ENCODE results near the gene PPP3CA. TPM values are rescaled to one million over a fixed set of nuclear protein-coding genes. Genes with fewer than 3 reads are reported as not detected.
A peak's percentile ranks its signal among the peaks of the same experiment; 100 is the strongest.

Gene PPP3CA
- total RNA-seq, 2 donors from 2014 or later: 36.6 to 39.2 TPM

GRCh38 chr4:101230801-101231426 lies 116.4 kb downstream of the PPP3CA start:
- TF ChIP-seq CTCF (conservative IDR thresholded peaks at IDR 0.05): peak; percentile 66
- H3K36me3 Mint-ChIP-seq (ENCODE audit: low read depth): no peaks in the 10 kb centered on the region
- H3K27ac ChIP-seq (ENCODE audit: low read depth, low read length): no peak overlapping the region
- H3K4me1 ChIP-seq (ENCODE audit: control insufficient read depth, insufficient read depth, low read length): no peaks in the 10 kb centered on the region
- H3K9me3 ChIP-seq (ENCODE audit: control insufficient read depth, low read length): no peaks in the 10 kb centered on the region
- no peaks in the 10 kb centered on the region for H3K27me3 ChIP-seq (ENCODE audit: control insufficient read depth, insufficient read depth, low read length, poor library complexity, severe bottlenecking)
- H3K4me3 ChIP-seq (ENCODE audit: low read length): no peak overlapping the region
- H3K4me1 Mint-ChIP-seq: peaks cover 4% of the 10 kb centered on the region
- no peaks in the 10 kb centered on the region for H3K27me3 Mint-ChIP-seq (ENCODE audit: insufficient read depth)
- DNase-seq: no peak
- no peaks in the 10 kb centered on the region for H3K36me3 ChIP-seq (ENCODE audit: control insufficient read depth, insufficient read depth, low read length)
- peaks cover 3% of the 10 kb centered on the region for H3K9me3 Mint-ChIP-seq
- 83 to 90% methylated on average over 3 of the region's 3 CpGs for WGBS, 2 experiments (ENCODE audit: insufficient coverage in 1 of 2, insufficient read length in 1 of 2)
- no peak overlapping the region for H3K27ac Mint-ChIP-seq
- H3K4me3 Mint-ChIP-seq: no peak overlapping the region
- H3K9ac ChIP-seq (ENCODE audit: extremely low read depth, low read length, poor library complexity, severe bottlenecking): no peak overlapping the region

- Histone ChIP-seq H3K27ac (ENCODE audit: low read depth, low read length) (no peak overlapping the region), H3K4me3 (ENCODE audit: low read length) (no peak overlapping the region), H3K9ac (ENCODE audit: extremely low read depth, low read length, poor library complexity, severe bottlenecking) (no peak overlapping the region), H3K9me3 (ENCODE audit: control insufficient read depth, low read length) (no peaks in the 10 kb centered on the region), H3K4me1 (ENCODE audit: control insufficient read depth, insufficient read depth, low read length) (no peaks in the 10 kb centered on the region), H3K27me3 (ENCODE audit: control insufficient read depth, insufficient read depth, low read length, poor library complexity, severe bottlenecking) (no peaks in the 10 kb centered on the region), H3K36me3 (ENCODE audit: control insufficient read depth, insufficient read depth, low read length) (no peaks in the 10 kb centered on the region)
- no peak for DNase-seq
- Mint-ChIP-seq H3K4me3 (no peak overlapping the region), H3K27me3 (ENCODE audit: insufficient read depth) (no peaks in the 10 kb centered on the region), H3K9me3 (peaks cover 3% of the 10 kb centered on the region), H3K36me3 (ENCODE audit: low read depth) (no peaks in the 10 kb centered on the region), H3K4me1 (peaks cover 7% of the 10 kb centered on the region), H3K27ac (no peak overlapping the region)
- no peak for TF ChIP-seq CTCF (conservative IDR thresholded peaks at IDR 0.05)
- whole genome bisulfite sequencing, 2 experiments (ENCODE audit: insufficient coverage in 1 of 2, insufficient read length in 1 of 2): 93 to 100% methylated on average over 1 to 2 of the region's 2 CpGs
Observed at GRCh38 chr4:101229116-101229515, 118.2 kb downstream of the PPP3CA start.

- H3K27ac Mint-ChIP-seq: no peak overlapping the region
- Histone ChIP-seq H3K27me3 (ENCODE audit: control insufficient read depth, insufficient read depth, low read length, poor library complexity, severe bottlenecking) (no peaks in the 10 kb centered on the region), H3K9me3 (ENCODE audit: control insufficient read depth, low read length) (no peaks in the 10 kb centered on the region), H3K36me3 (ENCODE audit: control insufficient read depth, insufficient read depth, low read length) (no peaks in the 10 kb centered on the region), H3K27ac (ENCODE audit: low read depth, low read length) (no peak overlapping the region), H3K9ac (ENCODE audit: extremely low read depth, low read length, poor library complexity, severe bottlenecking) (no peak overlapping the region), H3K4me1 (ENCODE audit: control insufficient read depth, insufficient read depth, low read length) (no peaks in the 10 kb centered on the region), H3K4me3 (ENCODE audit: low read length) (no peak overlapping the region)
- DNase-seq: no peak
- H3K4me3 Mint-ChIP-seq: no peak overlapping the region
- TF ChIP-seq CTCF (conservative IDR thresholded peaks at IDR 0.05): no peak
- H3K36me3 Mint-ChIP-seq (ENCODE audit: low read depth): no peaks in the 10 kb centered on the region
- H3K4me1 Mint-ChIP-seq: peaks cover 12% of the 10 kb centered on the region
- H3K9me3 Mint-ChIP-seq: peaks cover 3% of the 10 kb centered on the region
- H3K27me3 Mint-ChIP-seq (ENCODE audit: insufficient read depth): no peaks in the 10 kb centered on the region
Observed at GRCh38 chr4:101227715-101228114, 119.6 kb downstream of the PPP3CA start.
